Measurements from ENCODE around the gene SMCO1. TPM values are rescaled to one million over a fixed set of nuclear protein-coding genes. Genes with fewer than 3 reads are reported as not detected.

The SMCO1 gene
- total RNA-seq, 4 donors from 2014 or later: not detected

DNA sequence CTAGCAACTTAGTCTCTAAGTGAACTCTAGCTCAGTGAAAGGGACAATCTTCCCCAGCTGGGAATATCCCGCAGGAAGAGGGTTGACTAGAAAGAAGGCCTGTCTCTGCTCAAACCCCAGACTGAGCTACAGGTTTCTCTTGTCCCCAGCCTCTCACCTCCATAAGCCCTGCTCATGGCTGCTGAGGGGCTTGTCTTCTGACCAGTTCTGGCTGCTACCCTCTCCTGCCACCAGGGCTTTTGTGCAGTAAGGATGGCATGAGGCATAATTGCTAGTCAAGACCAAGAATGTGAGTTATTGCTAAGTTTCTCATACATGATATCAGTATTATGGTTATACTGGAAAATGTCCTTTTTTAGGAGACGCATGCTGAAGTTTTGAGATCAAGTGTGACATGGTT lies 31.9 kb upstream of the SMCO1 start:
- H3K9me3 ChIP-seq: no peaks in the 10 kb centered on the region
- no peaks in the 10 kb centered on the region for H3K4me1 ChIP-seq
- no peak overlapping the region for H3K27ac ChIP-seq
- TF ChIP-seq, protein P1, sequence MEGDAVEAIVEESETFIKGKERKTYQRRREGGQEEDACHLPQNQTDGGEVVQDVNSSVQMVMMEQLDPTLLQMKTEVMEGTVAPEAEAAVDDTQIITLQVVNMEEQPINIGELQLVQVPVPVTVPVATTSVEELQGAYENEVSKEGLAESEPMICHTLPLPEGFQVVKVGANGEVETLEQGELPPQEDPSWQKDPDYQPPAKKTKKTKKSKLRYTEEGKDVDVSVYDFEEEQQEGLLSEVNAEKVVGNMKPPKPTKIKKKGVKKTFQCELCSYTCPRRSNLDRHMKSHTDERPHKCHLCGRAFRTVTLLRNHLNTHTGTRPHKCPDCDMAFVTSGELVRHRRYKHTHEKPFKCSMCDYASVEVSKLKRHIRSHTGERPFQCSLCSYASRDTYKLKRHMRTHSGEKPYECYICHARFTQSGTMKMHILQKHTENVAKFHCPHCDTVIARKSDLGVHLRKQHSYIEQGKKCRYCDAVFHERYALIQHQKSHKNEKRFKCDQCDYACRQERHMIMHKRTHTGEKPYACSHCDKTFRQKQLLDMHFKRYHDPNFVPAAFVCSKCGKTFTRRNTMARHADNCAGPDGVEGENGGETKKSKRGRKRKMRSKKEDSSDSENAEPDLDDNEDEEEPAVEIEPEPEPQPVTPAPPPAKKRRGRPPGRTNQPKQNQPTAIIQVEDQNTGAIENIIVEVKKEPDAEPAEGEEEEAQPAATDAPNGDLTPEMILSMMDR (IDR thresholded peaks at IDR 0.05): no peak
- TF ChIP-seq POLR2AphosphoS5 (IDR thresholded peaks at IDR 0.05) (no peak), EP300 (IDR thresholded peaks at IDR 0.05) (no peak), POLR2A (IDR thresholded peaks at IDR 0.05) (no peak)
- H3K4me3 ChIP-seq: no peak overlapping the region
- no peak for ATAC-seq
- H3K27me3 ChIP-seq: no peaks in the 10 kb centered on the region
- 100% methylated on average over 1 to 2 of the region's 2 CpGs for WGBS, 2 donors (ENCODE audit: low coverage in 1 of 2)
- no peaks in the 10 kb centered on the region for H3K36me3 ChIP-seq

DNA sequence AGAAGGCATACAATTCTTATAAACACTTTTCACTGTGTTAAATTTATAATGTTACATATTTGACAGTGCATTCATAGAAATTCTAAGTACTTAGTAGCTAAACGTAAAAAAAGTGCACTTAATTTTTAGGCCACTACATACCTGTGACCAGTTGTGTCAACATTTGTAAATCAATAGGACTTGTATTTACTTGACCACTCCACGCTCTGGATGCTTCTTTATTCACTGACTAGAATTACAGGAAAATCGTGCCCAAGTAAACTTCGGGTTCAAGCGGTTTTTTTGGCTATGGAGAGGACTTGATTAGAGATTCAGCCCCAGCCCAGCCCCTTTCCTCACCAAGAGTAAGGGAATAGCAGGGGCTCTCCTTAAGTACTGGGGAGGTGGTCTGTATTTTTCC lies 31.4 kb upstream of the SMCO1 start:
- Histone ChIP-seq H3K27me3 (no peaks in the 10 kb centered on the region), H3K27ac (no peak overlapping the region), H3K4me1 (no peaks in the 10 kb centered on the region), H3K9me3 (no peaks in the 10 kb centered on the region), H3K4me3 (no peak overlapping the region), H3K36me3 (no peaks in the 10 kb centered on the region)
- WGBS, 2 donors (ENCODE audit: low coverage in 1 of 2): 80 to 86% methylated on average over 5 of the region's 5 CpGs
- ATAC-seq: no peak
- TF ChIP-seq EP300 (IDR thresholded peaks at IDR 0.05) (no peak), POLR2AphosphoS5 (IDR thresholded peaks at IDR 0.05) (no peak), POLR2A (IDR thresholded peaks at IDR 0.05) (no peak)
- TF ChIP-seq, protein P1 (IDR thresholded peaks at IDR 0.05): no peak

DNA sequence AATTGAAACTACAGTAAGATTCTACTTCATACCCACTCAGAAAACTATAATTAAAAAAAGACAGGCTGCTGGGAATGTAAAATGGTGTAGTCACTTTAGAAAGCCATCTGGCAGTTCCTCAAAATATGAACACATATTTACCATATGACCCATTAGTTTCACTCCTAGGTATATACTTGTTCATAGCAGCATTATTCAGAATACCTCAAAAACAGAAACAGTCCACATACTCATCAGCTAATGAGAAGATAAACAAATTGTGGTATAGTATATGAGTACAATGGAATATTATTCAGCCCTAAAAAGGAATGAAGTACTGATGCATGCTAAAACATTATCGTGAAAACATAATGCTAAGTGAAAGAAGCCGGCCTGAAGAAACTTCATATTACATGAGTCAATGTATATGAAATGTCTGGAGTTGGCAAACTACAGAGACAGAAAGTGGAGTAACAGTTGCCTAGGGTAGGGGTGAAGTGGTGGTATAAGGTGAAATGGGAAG lies 29.4 kb upstream of the SMCO1 start:
- Histone ChIP-seq H3K4me1 (no peaks in the 10 kb centered on the region), H3K9me3 (no peaks in the 10 kb centered on the region), H3K27ac (no peak overlapping the region), H3K36me3 (no peaks in the 10 kb centered on the region), H3K4me3 (no peak overlapping the region), H3K27me3 (no peaks in the 10 kb centered on the region)
- ATAC-seq: no peak
- no peak for TF ChIP-seq POLR2AphosphoS5 (IDR thresholded peaks at IDR 0.05)
- TF ChIP-seq, protein P1 (IDR thresholded peaks at IDR 0.05): no peak
- TF ChIP-seq EP300 (IDR thresholded peaks at IDR 0.05): no peak
- no peak for TF ChIP-seq POLR2A (IDR thresholded peaks at IDR 0.05)
- 86 to 89% methylated on average over 2 of the region's 2 CpGs for WGBS, 2 donors (ENCODE audit: low coverage in 1 of 2)

DNA sequence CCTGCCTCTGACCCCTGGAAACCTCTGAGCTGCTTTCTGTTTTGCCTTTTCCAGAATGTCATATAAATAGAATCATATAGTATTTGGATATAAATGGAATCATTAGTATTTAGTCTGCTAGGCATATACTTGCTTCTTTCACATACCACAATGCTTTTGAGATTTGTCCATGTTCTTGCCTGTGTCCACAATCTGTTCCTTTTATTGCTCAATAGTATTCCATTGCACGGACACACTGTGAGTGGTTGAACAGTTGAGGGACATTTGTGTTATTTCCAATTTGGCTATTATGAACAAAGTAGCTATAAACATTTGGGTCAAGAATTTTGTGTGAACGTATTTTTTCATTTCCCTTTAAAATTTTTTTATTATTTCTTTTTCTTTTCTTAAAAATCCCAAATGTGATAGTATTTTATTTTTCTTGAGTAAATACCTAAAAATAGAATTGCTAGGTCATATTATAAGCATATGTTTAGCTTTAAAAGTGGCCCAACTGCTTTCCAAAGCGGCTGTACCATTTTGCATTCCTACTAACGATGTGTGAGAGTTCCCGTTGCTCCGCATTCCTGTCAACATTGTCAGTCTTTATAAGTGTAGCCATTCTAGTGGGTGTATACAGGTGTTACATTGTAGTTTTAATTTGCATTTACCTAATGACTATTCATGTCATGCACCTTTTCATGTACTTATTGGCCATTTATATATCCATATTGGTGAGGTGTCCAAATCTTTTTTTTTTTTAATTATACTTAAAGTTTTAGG lies 26.7 kb upstream of the SMCO1 start:
- TF ChIP-seq, protein P1 (IDR thresholded peaks at IDR 0.05): no peak
- TF ChIP-seq POLR2A (IDR thresholded peaks at IDR 0.05): no peak
- no peak for TF ChIP-seq POLR2AphosphoS5 (IDR thresholded peaks at IDR 0.05)
- TF ChIP-seq EP300 (IDR thresholded peaks at IDR 0.05): no peak
- no peak overlapping the region for H3K27ac ChIP-seq
- peaks cover 6% of the 10 kb centered on the region for H3K27me3 ChIP-seq
- H3K4me1 ChIP-seq: no peaks in the 10 kb centered on the region
- no peaks in the 10 kb centered on the region for H3K36me3 ChIP-seq
- H3K9me3 ChIP-seq: no peaks in the 10 kb centered on the region
- H3K4me3 ChIP-seq: no peak overlapping the region
- WGBS, 2 donors (ENCODE audit: low coverage in 1 of 2): 86 to 93% methylated on average over 6 of the region's 6 CpGs
- no peak for ATAC-seq

Data from gastroesophageal sphincter (tissue), 4 donors.